ENCODE measurements around the gene SREK1IP1. TPM values are rescaled to one million over a fixed set of nuclear protein-coding genes. Genes with fewer than 3 reads are reported as not detected.
"Not testable (repeated sequence)": the region's sequence is repeated elsewhere in the genome, so short reads cannot be mapped to it uniquely, and the experiment has no call there.

Gene SREK1IP1
- total RNA-seq, 1 experiment from 2014 or later = 25.5 TPM

GRCh38 chr5:64707191-64707590 lies 61.3 kb downstream of the SREK1IP1 start:
- Histone ChIP-seq H3K4me1 (ENCODE audit: control insufficient read depth in 1 of 2, insufficient read depth in 2 of 2, low read length in 2 of 2) (no peaks in the 10 kb centered on the region), H3K27ac (ENCODE audit: low read depth, low read length) (no peak overlapping the region), H3K9me2 (ENCODE audit: insufficient read depth) (no peaks in the 10 kb centered on the region), H2AFZ (ENCODE audit: low read depth, low read length, poor library complexity, severe bottlenecking) (no peak overlapping the region), H3K9ac (ENCODE audit: low read length) (no peak overlapping the region), H3K79me2 (ENCODE audit: insufficient read depth, low read length) (no peaks in the 10 kb centered on the region), H3K4me2 (ENCODE audit: low read length) (no peak overlapping the region), H3K27me3 (ENCODE audit: insufficient read depth, low read length) (no peaks in the 10 kb centered on the region), H3K4me3 (replicated peaks in 1 of 2; ENCODE audit: low read depth in 1 of 2, low read length in 2 of 2) (no peak overlapping the region), H3K36me3 (ENCODE audit: control insufficient read depth in 1 of 2, insufficient read depth in 2 of 2, low read length in 2 of 2) (no peaks in the 10 kb centered on the region), H4K20me1 (ENCODE audit: insufficient read depth) (no peaks in the 10 kb centered on the region), H3K9me3 (ENCODE audit: control insufficient read depth in 1 of 2, insufficient read depth in 1 of 2, low read depth in 1 of 2, low read length in 2 of 2) (no peaks in the 10 kb centered on the region)
- ATAC-seq = no peak
- CTCF ChIA-PET = no interaction called here
- DNase-seq (ENCODE audit: low read depth, low spot score) = no peak
- no TSS peak for BruUV-seq (replicated peaks)
- no peak for TF ChIP-seq CEBPB (IDR thresholded peaks at IDR 0.05; ENCODE audit: low read depth)
- no peak for TF ChIP-seq YY1 (IDR thresholded peaks at IDR 0.05; ENCODE audit: extremely low read depth, insufficient replicate concordance, low read depth, low read length)
- TF ChIP-seq, protein P1, sequence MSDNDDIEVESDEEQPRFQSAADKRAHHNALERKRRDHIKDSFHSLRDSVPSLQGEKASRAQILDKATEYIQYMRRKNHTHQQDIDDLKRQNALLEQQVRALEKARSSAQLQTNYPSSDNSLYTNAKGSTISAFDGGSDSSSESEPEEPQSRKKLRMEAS (IDR thresholded peaks at IDR 0.05) = no peak
- no peak for TF ChIP-seq CBX3 (IDR thresholded peaks at IDR 0.05; ENCODE audit: low read depth)
- no peak for TF ChIP-seq SRF (IDR thresholded peaks at IDR 0.05; ENCODE audit: low read depth)
- TF ChIP-seq EZH2phosphoT487 (IDR thresholded peaks at IDR 0.05; ENCODE audit: borderline replicate concordance) = no peak
- no peak for TF ChIP-seq ATF3 (IDR thresholded peaks at IDR 0.05)
- no peak for TF ChIP-seq RAD21 (IDR thresholded peaks at IDR 0.05; ENCODE audit: low read depth)
- no peak for TF ChIP-seq TCF7L2 (IDR thresholded peaks at IDR 0.05; ENCODE audit: borderline replicate concordance, extremely low read depth, insufficient read depth, insufficient read length)
- TF ChIP-seq FOSL1 (IDR thresholded peaks at IDR 0.05; ENCODE audit: low read depth) = no peak
- no peak for TF ChIP-seq CTCF (IDR thresholded peaks at IDR 0.05 in 2 of 3, conservative IDR thresholded peaks at IDR 0.05 in 1 of 3; ENCODE audit: borderline replicate concordance in 1 of 3, insufficient read depth in 1 of 3, low read depth in 2 of 3, low read length in 2 of 3)
- RAD21 ChIA-PET (ENCODE audit: low non-redundant PET in 1 of 2, low total read pairs in 2 of 2, uncharacterized antibody in 2 of 2, unreplicated experiment in 2 of 2) = no interaction called here
- intact Hi-C loops (cut with micrococcal nuclease) = no loop called here
- POLR2A ChIA-PET = no interaction called here

DNA sequence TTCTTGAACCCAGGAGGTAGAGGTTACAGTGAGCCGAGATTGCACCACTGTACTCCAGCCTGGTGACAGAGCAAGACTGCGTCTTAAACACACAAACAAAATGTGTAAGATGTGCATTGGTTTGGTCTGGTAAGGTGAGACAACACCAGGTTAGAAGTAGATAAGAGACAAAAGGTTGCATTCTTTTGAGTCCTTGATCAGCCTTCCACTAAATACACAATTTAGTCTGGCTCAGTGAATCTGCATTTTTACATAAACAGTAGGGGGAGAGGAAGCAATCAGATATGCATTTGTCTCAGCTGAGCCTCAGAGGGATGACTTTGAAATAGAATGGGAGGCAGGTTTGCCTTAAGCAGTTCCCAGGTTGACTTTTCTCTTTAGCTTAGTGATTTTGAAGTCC lies 62.4 kb downstream of the SREK1IP1 start:
- H3K79me2 ChIP-seq (ENCODE audit: insufficient read depth, low read length); H4K20me1 ChIP-seq (ENCODE audit: insufficient read depth); H3K4me1 ChIP-seq (ENCODE audit: control insufficient read depth in 1 of 2, insufficient read depth in 2 of 2, low read length in 2 of 2); RAD21 ChIA-PET (ENCODE audit: low non-redundant PET in 1 of 2, low total read pairs in 2 of 2, uncharacterized antibody in 2 of 2, unreplicated experiment in 2 of 2); H3K27ac ChIP-seq (ENCODE audit: low read depth, low read length); BruUV-seq (replicated peaks); H3K4me3 ChIP-seq (replicated peaks in 1 of 2; ENCODE audit: low read depth in 1 of 2, low read length in 2 of 2); ATAC-seq; CTCF ChIA-PET; H3K4me2 ChIP-seq (ENCODE audit: low read length); DNase-seq (ENCODE audit: low read depth, low spot score); intact Hi-C loops (cut with micrococcal nuclease); H3K9ac ChIP-seq (ENCODE audit: low read length); H2AFZ ChIP-seq (ENCODE audit: low read depth, low read length, poor library complexity, severe bottlenecking); H3K9me3 ChIP-seq (ENCODE audit: control insufficient read depth in 1 of 2, insufficient read depth in 1 of 2, low read depth in 1 of 2, low read length in 2 of 2); POLR2A ChIA-PET; H3K36me3 ChIP-seq (ENCODE audit: control insufficient read depth in 1 of 2, insufficient read depth in 2 of 2, low read length in 2 of 2); H3K9me2 ChIP-seq (ENCODE audit: insufficient read depth); H3K27me3 ChIP-seq (ENCODE audit: insufficient read depth, low read length): not testable (repeated sequence)
